NOMO-1 treated with DMSO at 0.1 percent for 48 hours (cell line): Measurements from ENCODE around the gene TNNI2.

ENCODE experiments used
- DNase-seq: peaks from one replicate; lab custom pipeline; 2025; ENCODE audit not compliant: unreplicated experiment; lab: John Stamatoyannopoulos, UW

The TNNI2 gene

DNA sequence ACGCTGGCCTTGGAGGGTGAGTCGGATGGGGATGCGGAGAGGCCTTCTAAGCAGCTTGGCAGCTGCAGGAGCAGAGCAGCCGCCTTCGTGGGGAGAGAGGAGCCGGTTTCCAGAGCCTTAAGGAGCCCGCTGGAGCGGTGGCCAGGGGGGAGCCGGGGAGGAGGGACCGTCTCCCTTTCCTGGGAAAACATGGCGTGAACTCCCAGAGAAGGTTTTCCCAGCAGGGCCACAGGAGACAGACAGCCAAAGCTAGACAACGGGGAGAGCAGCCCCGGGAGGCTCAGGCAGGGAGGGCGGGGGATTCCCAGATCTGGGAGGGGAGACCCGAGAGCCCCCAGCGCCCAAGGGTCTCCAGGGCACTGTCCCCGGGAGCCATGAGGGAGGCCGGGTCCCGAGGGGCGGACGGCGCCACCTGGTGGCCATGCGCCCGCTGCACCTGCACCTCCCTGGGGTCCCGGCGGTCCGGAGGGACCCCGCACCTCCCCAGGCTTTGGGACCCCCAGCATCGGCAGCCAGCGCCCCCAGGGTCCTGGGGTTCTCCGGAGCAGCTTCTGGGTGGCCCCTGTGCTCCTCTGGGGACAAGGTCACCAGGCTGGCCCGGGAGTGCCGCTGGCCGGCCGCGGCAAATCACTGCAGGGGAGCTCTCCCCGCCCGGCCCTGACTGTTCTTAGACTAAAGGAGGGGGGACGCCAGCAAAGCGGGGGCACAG, 6.4 kb upstream of the TNNI2 start:
- DNase-seq: no peak

DNA sequence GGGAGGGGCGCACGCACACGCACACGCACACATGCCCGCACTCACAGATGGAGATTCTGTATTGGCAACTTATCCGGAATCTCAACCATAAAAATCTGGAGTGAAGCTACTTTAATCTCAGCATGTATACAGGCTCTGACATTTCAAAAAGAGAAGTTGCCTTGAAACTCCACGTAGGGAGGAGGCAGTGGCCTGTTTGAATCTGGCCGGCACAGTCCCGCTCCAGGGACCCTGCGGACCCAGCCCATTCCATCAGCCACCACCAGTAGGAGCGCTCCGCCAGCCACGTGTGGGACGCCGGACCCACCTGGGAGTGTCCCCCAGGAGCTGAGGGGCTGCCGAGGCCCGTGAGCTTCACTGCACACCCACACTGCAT, 5.9 kb upstream of the TNNI2 start:
- DNase-seq: no peak

DNA sequence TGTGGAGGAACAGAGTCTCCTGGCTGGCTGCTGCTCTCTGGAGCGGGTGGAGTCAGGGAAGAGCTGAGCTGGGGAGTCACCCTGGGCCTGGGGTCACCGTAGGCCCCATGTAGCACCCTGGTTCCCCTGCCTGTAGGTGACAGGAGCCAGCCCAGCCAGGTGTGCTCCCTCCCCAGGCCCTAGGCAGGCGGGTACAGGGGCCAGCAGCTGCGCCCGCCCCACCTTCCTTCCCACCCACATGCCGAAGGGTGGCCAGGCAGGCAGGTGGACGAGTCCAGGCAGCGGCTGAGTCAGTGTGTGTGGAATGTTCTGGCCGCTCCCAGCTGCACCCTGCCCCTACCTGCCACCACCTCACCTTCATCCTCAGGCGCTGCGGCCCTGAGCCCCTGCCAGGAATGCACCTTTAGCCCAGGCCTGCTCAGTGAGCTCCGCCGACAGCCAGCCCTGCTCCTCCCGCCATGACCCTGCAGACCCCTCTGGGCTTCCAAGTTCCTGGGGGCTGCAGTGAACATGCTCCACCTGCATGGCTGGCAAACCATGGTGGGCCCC, 4.6 kb upstream of the TNNI2 start:
- no peak for DNase-seq

GRCh38 chr11:1834779-1835670, 3.8 kb upstream of the TNNI2 start, which contains the start of gene SYT8:
Gene SYT8, plus strand, starts transcription at chr11:1834990. Its CDS starts 116 bp downstream, at chr11:1835106.
- DNase-seq: no peak

- no peak for DNase-seq
These were observed 3.1 kb upstream of the TNNI2 start for GRCh38 chr11:1835671-1836010.

- DNase-seq: no peak
These were observed 2.5 kb upstream of the TNNI2 start for GRCh38 chr11:1836011-1836945.

DNA sequence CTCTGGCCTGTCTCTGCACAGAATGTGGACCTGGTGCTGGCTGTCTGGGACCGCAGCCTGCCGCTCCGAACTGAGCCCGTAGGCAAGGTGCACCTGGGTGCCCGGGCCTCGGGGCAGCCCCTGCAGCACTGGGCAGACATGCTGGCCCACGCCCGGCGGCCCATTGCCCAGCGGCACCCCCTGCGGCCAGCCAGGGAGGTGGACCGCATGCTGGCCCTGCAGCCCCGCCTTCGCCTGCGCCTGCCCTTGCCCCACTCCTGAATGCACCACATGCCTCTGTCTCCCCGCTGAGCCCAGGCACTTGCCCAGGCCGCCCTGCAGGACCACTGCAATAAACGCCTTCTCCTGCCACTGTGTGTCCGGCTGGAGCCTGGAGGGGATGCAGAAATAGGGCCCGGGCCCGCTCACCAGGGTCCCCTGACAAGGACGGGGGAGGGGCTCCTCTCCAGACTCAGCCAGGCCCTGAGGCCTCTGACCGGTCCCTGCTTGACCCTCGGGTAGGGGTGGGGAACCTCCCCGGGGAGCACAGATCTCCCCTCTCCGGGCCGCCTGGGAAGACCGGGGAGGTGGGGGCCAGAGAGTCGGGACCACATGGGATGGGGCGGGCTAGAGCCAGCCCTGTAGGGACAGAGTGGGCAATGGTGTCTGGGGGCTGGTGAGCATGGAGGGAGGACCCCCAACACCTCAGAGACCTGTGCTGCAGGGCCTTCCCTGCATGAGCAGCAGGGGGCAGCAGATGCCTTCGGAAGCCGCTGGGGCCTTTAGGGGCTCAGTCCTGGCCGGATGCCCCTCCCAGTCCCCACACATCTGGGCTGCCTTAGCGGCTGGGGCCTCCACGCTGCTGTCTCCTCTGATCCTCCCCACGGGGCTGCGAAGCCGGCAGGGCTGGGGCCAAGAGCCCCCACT, 1.4 kb upstream of the TNNI2 start:
- peak; percentile 61 for DNase-seq

DNA sequence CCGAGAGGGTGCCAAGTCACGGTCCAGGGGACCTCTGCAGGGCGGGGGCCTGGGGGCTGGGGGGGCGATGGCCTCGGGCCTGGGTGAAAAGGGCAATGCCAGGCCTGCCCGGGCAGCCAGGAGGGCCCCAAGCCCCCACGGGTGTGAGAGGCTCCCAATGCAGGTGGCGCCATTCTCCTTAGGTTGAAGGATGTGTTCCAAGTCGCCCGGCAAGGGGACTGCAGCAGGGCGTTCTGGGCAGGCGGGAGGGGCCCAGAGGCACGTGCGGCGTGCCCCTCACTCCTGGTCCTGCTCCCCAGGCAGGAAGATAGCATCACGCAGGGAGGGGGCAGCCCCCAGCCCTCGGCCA, 730 bp upstream of the TNNI2 start:
- no peak for DNase-seq

DNA sequence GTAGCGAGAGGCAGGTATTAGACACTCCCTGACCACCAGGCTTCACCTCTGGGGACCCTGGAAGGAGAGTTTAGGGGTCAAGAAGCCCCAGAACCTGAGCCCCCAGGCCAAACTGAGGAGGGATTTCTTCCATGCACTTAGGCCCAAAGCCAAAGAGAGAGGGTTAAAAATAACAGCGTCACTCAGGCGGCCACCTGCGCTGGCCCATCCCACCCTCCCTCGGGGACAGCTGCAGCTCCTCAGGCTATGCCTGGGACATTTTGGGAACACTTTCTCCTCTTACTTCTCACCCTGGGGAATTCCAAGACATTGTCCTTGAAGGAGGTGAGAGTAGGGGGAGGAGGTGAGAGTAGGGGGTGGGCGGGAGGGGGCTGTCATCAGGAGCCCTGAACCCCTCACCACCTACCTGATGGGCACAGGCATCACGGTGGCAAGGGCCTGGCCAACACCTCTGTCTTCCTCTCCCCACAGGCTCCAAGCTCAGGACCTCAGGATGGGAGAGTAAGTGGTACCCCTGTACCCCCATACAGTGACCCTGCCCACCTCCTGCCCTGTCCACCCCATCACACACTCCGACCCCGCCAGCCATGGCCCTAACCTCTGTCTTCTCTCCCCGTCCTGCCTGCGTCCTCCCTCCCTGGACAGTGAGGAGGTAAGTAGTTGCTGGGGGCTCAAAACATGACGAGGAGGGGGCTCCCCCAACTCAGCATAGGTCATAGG, 583 bp downstream of the TNNI2 start:
- no peak for DNase-seq

DNA sequence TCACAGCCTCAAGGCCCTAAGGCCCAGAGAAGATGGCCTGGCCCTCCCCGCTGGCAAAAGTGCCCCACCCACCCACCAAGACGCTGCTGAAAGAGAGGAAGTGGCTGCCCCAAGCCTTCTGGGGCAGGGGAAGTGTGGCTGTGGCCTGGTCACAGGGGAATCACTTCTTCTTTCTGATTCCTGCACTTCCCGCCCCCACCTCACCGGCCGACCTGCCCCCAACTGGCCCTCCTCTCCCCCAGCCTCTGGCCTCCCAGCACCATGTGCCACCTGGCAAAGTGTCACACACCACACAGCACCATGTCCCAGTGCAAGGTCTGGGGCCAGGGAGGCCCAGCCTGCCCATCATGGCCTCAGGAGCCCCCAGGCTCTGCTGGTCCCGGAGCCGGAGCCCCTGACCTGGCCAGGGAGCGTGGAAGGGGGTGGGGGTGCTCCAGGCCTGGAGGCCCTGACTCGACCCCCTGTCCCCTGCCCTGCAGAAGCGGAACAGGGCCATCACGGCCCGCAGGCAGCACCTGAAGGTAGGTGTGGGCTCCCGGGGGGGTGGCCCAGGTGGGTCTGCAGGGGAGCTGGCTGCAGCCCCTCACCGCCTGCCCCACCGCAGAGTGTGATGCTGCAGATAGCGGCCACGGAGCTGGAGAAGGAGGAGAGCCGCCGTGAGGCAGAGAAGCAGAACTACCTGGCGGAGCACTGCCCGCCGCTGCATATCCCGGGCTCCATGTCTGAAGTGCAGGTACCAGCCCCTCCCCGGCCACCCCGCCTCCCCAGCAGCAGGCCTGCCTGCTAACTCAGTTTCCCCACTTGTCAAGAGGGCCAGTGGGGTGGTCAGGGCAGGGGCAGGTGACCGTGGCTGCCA, 1.4 kb downstream of the TNNI2 start:
- peak; percentile 88 for DNase-seq

- DNase-seq: no peak
These were observed 2.1 kb downstream of the TNNI2 start for GRCh38 chr11:1840780-1841480.

GRCh38 chr11:1841511-1842148, 2.8 kb downstream of the TNNI2 start:
- DNase-seq: no peak

DNA sequence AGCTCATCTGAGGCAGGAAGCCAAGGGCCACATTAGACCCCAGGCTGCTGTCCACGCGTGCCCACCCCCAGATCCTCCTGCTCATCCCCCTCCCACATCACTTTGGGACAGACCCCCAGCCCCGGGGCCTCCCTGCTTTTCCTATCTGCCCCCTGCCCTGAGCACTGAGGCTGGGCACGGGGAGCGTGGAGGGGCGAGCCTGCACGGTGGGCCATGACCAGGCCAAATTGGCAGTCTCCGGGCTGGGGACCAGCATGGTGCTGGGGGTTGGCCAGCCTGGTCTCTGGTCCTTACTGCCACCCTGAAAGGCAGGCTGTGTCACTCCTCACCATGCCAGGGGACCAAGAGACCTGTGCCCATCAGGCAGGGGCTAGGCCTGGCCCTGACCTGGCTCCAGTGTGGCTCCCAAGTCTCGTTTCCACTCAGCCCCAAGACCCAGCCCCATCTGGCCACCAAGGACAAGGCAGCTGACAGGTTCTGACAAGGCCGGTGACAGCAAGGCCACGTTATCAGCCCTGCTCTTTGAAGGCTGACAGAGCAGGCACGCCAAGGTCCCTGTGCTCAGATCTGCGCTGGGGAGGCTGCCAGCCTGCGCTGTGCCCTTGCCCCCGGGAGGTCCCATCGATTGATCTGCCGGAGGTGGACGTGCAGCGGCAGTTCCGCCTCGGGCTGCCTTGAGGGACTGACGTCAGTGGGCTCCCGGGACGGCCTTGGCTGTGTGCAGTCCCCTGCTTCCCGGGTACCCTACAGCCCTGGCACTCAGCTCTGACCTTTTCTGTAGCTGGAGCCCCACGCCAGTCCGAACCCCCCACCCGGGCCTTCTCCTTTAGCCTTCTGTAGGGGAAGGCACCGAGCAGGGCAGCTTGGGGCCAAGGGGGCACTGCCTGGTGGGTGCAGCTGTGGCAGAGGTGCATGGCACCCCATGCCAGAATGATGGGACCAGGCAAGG, 3.6 kb downstream of the TNNI2 start:
- no peak for DNase-seq

DNA sequence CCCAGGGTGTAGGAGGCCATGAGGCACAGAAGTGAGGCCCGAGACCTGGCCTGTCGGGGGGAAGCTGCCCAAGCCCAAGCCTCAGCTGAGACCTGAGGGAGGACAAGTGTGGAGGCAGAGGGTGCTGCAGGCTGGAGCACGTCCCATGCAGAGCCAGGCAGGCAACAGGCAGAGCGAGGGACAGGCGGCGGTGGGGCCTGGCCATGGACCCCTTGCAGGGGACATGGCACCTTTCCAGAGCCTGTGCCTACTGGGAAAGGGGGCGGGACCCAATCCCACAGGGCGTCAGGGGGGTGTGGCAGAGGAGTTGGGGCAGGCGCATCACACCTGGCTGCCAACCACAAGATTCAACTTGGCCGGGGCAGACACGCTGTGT, 4.3 kb downstream of the TNNI2 start:
- DNase-seq: no peak

- DNase-seq: no peak
These were observed 5.0 kb downstream of the TNNI2 start for GRCh38 chr11:1843796-1844195.
